HFFc6 (cell line): ENCODE data around the gene SPN. TPM values are rescaled to one million over a fixed set of nuclear protein-coding genes. Genes with fewer than 3 reads are reported as not detected.
A peak's percentile ranks its signal among the peaks of the same experiment; 100 is the strongest.
"Not testable (repeated sequence)": the region's sequence is repeated elsewhere in the genome, so short reads cannot be mapped to it uniquely, and the experiment has no call there.

ENCODE experiments used
- DNase-seq: peaks from one replicate; pipeline ENCODE4 v3.0.0-alpha.2; 2018
- H3K27ac Mint-ChIP-seq: 2 replicates; pipeline ENCODE4 v1.8.0; 2020; ENCODE audit warnings: mild to moderate bottlenecking, mixed read lengths
- H3K27me3 Mint-ChIP-seq: 2 replicates; pipeline ENCODE4 v1.8.0; 2021; ENCODE audit warnings: mild to moderate bottlenecking, moderate library complexity, mixed read lengths; ENCODE audit not compliant: insufficient read depth
- H3K36me3 Mint-ChIP-seq: 2 replicates; pipeline ENCODE4 v1.8.0; 2021; ENCODE audit warnings: low read depth, mixed read lengths
- H3K4me1 Mint-ChIP-seq: 2 replicates; pipeline ENCODE4 v1.8.0; 2020; ENCODE audit warnings: low read depth, mixed read lengths
- H3K4me3 Mint-ChIP-seq: 2 replicates; pipeline ENCODE4 v1.8.0; 2020; ENCODE audit warnings: mild to moderate bottlenecking, moderate library complexity, mixed read lengths
- H3K9me3 Mint-ChIP-seq: 2 replicates; pipeline ENCODE4 v1.8.0; 2020; ENCODE audit warnings: mild to moderate bottlenecking, mixed read lengths
- CTCF ChIP-seq: fragments of 200-600 bp; sonication (generic); IDR thresholded peaks from 2 replicates; pipeline ENCODE4 v1.5.0; 2021; ENCODE audit warnings: antibody characterized with exemption, mild to moderate bottlenecking
- total RNA-seq, 6 experiments: library from RNA; stranded (reverse); fragmentation: NEBNext Ultra II Directional; extraction: Animal tissue kit (Norgen Biotek cat#: 25700); gene quantifications; 2 replicates in 1 of 6; 3 replicates in 5 of 6; pipeline ENCODE4 v1.2.3, GENCODE V29; 2021

The SPN gene
- total RNA-seq, 6 experiments from 2014 or later, result 0.06 to 0.20 (median 0.12) TPM; not detected in 1

DNA sequence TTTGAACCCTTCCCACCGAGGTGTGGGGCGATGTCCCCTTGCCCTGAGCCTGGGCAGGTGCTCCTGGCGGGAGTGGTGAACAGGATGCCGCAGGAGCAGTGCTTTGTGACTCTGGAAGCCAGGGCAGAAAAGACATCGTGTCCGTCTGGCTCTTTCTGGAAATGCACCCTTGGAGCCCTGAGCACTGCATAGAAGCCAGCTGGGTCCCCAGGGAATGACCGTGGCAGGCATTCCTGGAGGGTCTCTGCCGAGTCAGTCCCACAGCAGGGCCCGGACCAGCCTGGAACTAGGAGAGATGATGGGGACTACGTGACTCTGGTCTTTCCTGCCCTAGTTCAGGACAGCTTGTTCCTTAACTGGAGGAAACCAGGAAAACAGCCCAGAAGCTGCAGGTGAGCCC is 33.7 kb upstream of the SPN start:
- DNase-seq, H3K27ac Mint-ChIP-seq, H3K4me3 Mint-ChIP-seq, H3K27me3 Mint-ChIP-seq, H3K9me3 Mint-ChIP-seq, H3K36me3 Mint-ChIP-seq: not testable (repeated sequence)
- peaks cover 12% of the 10 kb centered on the region for H3K4me1 Mint-ChIP-seq

DNA sequence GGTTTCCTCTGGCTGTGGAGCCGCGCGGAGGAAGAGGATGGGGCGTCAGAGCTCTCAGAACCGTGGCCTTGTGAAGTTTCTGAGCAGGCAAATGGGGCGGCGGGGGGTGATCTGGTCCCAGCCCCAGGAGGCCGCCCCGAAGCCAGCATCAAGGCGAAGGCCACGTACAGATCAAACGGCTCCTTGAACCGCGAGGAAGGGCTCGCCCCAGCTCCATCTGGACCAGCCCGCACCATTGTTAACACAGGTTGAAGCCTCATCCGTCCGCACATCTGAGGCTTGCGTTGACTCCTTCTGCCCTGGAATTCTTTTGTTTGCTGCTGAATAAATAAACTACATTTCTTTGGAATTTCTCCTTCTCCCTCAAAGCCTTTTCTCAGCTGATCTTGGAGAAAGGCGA is 31.4 kb upstream of the SPN start:
- not testable (repeated sequence) for H3K27me3 Mint-ChIP-seq, H3K4me3 Mint-ChIP-seq, H3K36me3 Mint-ChIP-seq, H3K9me3 Mint-ChIP-seq, H3K27ac Mint-ChIP-seq, DNase-seq
- peaks cover 11% of the 10 kb centered on the region for H3K4me1 Mint-ChIP-seq

- not testable (repeated sequence) for H3K4me3 Mint-ChIP-seq, DNase-seq, H3K27me3 Mint-ChIP-seq, H3K4me1 Mint-ChIP-seq, H3K9me3 Mint-ChIP-seq, H3K36me3 Mint-ChIP-seq, H3K27ac Mint-ChIP-seq
Measured at GRCh38 chr16:29635902-29636301, 27.1 kb upstream of the SPN start.

GRCh38 chr16:29636368-29636767 is 26.7 kb upstream of the SPN start:
- not testable (repeated sequence) for H3K4me3 Mint-ChIP-seq

DNA sequence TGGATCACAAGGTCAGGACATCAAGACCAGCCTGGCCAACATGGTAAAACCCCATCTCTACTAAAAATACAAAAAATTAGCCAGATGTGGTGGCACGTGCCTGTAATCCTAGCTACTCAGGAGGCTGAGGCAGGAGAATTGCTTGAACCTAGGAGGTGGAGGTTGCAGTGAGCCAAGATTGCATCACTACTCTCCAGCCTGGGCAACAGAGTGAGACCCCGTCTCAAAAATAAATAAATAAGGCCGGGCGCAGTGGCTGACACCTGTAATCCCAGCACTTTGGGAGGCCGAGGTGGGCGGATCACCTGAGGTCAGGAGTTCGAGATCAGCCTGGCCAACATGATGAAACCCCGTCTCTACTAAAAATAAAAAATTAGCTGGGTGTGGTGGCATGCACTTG is 24.3 kb upstream of the SPN start:
- H3K27me3 Mint-ChIP-seq, H3K27ac Mint-ChIP-seq, H3K4me1 Mint-ChIP-seq, H3K9me3 Mint-ChIP-seq, DNase-seq, H3K4me3 Mint-ChIP-seq, H3K36me3 Mint-ChIP-seq: not testable (repeated sequence)

More at GRCh38 chr16:29636368-29636767, 26.7 kb upstream of the SPN start:
- not testable (repeated sequence) for H3K9me3 Mint-ChIP-seq, H3K27me3 Mint-ChIP-seq, H3K27ac Mint-ChIP-seq, H3K4me1 Mint-ChIP-seq, H3K36me3 Mint-ChIP-seq, DNase-seq

GRCh38 chr16:29641561-29641960 is 21.5 kb upstream of the SPN start:
- Mint-ChIP-seq H3K4me3 (no peak overlapping the region), H3K36me3 (no peaks in the 10 kb centered on the region), H3K27me3 (peaks cover 9% of the 10 kb centered on the region), H3K9me3 (no peaks in the 10 kb centered on the region), H3K4me1 (no peaks in the 10 kb centered on the region), H3K27ac (no peak overlapping the region)
- peak; percentile 31; the same call in 1 of the 2 replicates for TF ChIP-seq CTCF
- DNase-seq, result no peak

- H3K27ac Mint-ChIP-seq, result no peak overlapping the region
- H3K36me3 Mint-ChIP-seq, result no peaks in the 10 kb centered on the region
- no peak for TF ChIP-seq CTCF
- H3K27me3 Mint-ChIP-seq, result peaks cover 9% of the 10 kb centered on the region
- no peak for DNase-seq
- H3K4me3 Mint-ChIP-seq, result no peak overlapping the region
- no peaks in the 10 kb centered on the region for H3K4me1 Mint-ChIP-seq
- no peaks in the 10 kb centered on the region for H3K9me3 Mint-ChIP-seq
Measured at GRCh38 chr16:29643596-29643995, 19.5 kb upstream of the SPN start.

- Mint-ChIP-seq H3K9me3 (no peaks in the 10 kb centered on the region), H3K27ac (no peak overlapping the region), H3K4me1 (no peaks in the 10 kb centered on the region), H3K27me3 (peaks cover 9% of the 10 kb centered on the region), H3K4me3 (no peak overlapping the region), H3K36me3 (no peaks in the 10 kb centered on the region)
- DNase-seq, result no peak
- no peak for TF ChIP-seq CTCF
Measured at GRCh38 chr16:29644338-29644857, 18.6 kb upstream of the SPN start.
